Thoracic aorta (tissue), 2 donors: ENCODE measurements around the gene MAP3K9. TPM values are rescaled to one million over a fixed set of nuclear protein-coding genes. Genes with fewer than 3 reads are reported as not detected.

ENCODE experiments used
- ATAC-seq: fragments of 150-250 bp; one replicate; pipeline ENCODE4 v1.8.0; 2017; ENCODE audit warnings: low read depth; ENCODE audit not compliant: insufficient number of reproducible peaks, low FRiP score
- DNase-seq: peaks from one replicate; pipeline ENCODE4 v3.0.0-alpha.2; 2020; ENCODE audit warnings: low spot score
- H3K27ac ChIP-seq, 2 donors: fragments of 200-600 bp; sonication (generic); 1 replicate in 1 of 2; 2 replicates in 1 of 2; pipeline ENCODE4 v1.5.1; 2016; ENCODE audit warnings: mild to moderate bottlenecking in 2 of 2, moderate library complexity in 2 of 2
- H3K27me3 ChIP-seq: fragments of 200-600 bp; sonication (generic); replicated peaks from 2 replicates; pipeline ENCODE4 v1.6.0; 2016; ENCODE audit warnings: mild to moderate bottlenecking; ENCODE audit not compliant: insufficient read depth
- H3K36me3 ChIP-seq: fragments of 200-600 bp; sonication (generic); one replicate; pipeline ENCODE4 v1.5.1; 2016
- H3K4me1 ChIP-seq, 2 donors: fragments of 200-600 bp; sonication (generic); 1 replicate in 1 of 2; 2 replicates in 1 of 2; pipeline versions ENCODE4 v1.5.1 to v1.6.0; 2016; ENCODE audit warnings: low read depth in 2 of 2, mild to moderate bottlenecking in 1 of 2; ENCODE audit not compliant: control insufficient read depth in 1 of 2
- H3K4me3 ChIP-seq: fragments of 200-600 bp; sonication (generic); 2 replicates; pipeline ENCODE4 v1.5.1; 2016; ENCODE audit warnings: mild to moderate bottlenecking
- H3K9me3 ChIP-seq: fragments of 200-600 bp; sonication (generic); 2 replicates; pipeline ENCODE4 v1.5.1; 2016
- total RNA-seq, 2 donors: library from RNA; depleted of rRNA; stranded (reverse); fragments of >200 nt; gene quantifications; one replicate each; pipeline versions ENCODE4 v1.1.0 to v1.2.3, GENCODE V29; 2016
- TF ChIP-seq, protein P1 (sequence below): fragments of 200-600 bp; sonication (generic); IDR thresholded peaks from one replicate; pipeline ENCODE4 v1.5.1; 2019; ENCODE audit warnings: antibody characterized with exemption

MAP3K9 gene
- total RNA-seq, 2 donors from 2014 or later: 0.63 to 1.1 TPM

DNA sequence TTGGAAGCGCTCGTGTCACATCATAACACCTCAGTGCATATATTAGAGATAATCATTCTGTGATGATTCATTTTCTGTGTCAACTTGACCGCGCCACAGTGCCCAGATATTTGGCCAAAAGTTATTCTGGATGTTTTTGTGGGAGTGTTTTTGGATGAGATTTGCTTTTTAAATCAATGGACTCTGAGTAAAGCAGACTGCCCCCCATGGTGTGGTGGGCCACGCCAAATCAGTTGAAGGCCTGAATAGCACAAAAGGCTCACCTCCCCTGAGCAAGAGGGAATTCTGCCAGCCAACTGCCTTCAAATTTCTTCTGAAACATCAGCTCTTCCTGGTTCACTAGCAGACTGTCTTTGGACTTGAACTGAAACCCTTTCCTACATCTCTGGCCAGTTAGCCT, 24.6 kb upstream of the MAP3K9 start:
- TF ChIP-seq, protein P1, sequence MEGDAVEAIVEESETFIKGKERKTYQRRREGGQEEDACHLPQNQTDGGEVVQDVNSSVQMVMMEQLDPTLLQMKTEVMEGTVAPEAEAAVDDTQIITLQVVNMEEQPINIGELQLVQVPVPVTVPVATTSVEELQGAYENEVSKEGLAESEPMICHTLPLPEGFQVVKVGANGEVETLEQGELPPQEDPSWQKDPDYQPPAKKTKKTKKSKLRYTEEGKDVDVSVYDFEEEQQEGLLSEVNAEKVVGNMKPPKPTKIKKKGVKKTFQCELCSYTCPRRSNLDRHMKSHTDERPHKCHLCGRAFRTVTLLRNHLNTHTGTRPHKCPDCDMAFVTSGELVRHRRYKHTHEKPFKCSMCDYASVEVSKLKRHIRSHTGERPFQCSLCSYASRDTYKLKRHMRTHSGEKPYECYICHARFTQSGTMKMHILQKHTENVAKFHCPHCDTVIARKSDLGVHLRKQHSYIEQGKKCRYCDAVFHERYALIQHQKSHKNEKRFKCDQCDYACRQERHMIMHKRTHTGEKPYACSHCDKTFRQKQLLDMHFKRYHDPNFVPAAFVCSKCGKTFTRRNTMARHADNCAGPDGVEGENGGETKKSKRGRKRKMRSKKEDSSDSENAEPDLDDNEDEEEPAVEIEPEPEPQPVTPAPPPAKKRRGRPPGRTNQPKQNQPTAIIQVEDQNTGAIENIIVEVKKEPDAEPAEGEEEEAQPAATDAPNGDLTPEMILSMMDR: no peak
- Histone ChIP-seq H3K27me3 (no peaks in the 10 kb centered on the region), H3K9me3 (peaks cover 4% of the 10 kb centered on the region), H3K4me3 (no peak overlapping the region), H3K27ac (no peak overlapping the region), H3K36me3 (no peaks in the 10 kb centered on the region), H3K4me1 (no peaks in the 10 kb centered on the region)
- no peak for DNase-seq
- ATAC-seq: no peak

DNA sequence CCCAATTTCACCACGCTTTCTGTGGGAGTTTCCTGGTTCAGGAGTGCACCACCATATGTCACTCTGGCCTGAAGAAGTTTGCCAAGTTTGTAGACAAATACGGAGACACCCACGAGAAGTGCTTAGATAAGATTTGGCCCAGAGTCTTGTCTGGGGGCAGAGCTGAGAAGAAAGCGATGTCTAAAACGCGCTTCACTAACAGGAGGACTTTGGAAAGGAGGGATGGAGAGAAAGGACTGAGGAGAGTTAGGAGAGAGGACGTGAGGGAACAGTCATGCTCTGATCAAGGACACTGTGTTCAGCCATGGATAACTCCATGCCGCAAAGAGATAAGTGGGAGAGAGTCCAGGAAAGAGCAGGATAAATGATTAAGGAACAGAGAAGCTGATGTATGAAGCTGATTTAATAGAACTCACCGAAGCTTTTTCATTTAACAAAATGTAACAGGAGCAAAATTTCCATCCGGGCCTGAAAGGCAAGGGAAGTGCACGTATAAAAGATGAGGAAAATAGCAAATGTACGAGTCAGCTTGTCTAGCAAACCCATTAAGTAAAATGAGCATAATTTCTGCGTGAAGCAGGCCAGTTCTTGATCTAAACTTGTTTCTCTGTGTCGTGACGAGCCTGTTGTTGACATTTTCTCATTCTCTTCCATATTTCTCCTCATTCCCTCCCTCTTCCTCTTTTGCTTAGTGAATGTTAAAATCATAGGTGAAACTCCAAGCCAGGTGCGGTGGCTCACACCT, 23.4 kb upstream of the MAP3K9 start:
- DNase-seq (no peak), ATAC-seq (no peak)
- Histone ChIP-seq H3K4me3 (no peak overlapping the region), H3K27ac (no peak overlapping the region), H3K27me3 (no peaks in the 10 kb centered on the region), H3K36me3 (no peaks in the 10 kb centered on the region), H3K4me1 (no peaks in the 10 kb centered on the region), H3K9me3 (peaks cover 4% of the 10 kb centered on the region)
- TF ChIP-seq, protein P1: no peak

DNA sequence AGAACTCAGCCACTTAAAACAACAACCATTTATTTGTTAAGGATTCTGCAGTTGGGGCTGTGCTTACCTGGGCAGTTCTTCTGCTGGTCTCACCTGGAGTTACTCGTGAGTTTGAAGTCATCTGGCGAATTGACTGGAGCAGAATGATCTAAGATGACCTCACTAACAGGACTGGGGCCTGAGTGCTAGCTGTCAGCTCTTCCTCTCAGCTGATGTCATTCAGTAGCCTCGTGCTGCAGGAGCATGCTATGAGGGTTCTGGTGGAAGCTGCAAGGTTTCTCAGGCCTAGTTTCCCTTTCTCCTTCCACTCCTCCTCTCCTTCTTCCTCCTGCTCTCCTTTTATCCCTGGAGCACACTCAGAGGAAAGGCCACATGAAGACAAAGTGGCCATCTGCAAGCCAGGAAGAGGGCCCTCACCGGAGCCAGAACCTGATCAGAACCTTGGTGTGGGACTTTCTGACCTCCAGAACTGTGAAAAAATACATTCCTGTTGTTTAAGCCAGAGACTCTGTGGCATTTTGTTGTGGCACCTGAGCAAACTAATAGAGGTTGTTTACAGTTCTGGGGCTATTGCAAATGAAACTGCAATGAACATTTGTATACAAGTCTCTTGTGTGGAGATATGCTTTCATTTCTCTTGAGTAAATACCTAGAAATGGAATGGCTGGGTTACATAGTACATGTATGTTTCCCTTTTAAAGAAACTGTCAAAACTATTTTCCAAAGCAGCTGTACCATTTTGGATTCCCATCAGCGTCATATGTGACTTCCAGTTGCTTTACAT, 21.9 kb upstream of the MAP3K9 start:
- Histone ChIP-seq H3K4me3 (no peak overlapping the region), H3K27me3 (no peaks in the 10 kb centered on the region), H3K27ac (no peak overlapping the region), H3K4me1 (no peaks in the 10 kb centered on the region), H3K9me3 (no peaks in the 10 kb centered on the region), H3K36me3 (no peaks in the 10 kb centered on the region)
- TF ChIP-seq, protein P1: no peak
- ATAC-seq: no peak
- no peak for DNase-seq

DNA sequence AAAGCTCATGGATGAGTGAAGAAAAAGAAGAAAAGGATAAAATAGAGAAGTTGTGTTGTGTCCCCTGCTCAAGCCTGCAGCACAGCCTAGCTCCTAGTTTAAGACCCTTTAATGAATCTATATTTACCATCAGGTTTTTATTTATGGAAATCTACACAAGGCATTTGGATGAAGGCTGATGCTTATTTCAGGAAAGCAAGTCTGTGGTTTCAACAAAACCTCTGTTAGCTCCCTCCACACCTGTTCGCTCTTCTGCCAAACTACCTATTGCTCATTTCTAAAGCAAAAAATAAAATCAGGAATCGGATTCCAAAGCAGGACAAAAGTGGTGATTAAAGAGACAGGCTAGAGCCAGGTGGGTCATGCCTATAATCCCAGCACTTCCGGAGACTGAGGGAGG, 18.9 kb upstream of the MAP3K9 start:
- Histone ChIP-seq H3K4me1 (peaks cover 0 to 1% of the 10 kb centered on the region in 2 donors), H3K27ac (no peak overlapping the region), H3K27me3 (no peaks in the 10 kb centered on the region), H3K36me3 (no peaks in the 10 kb centered on the region), H3K4me3 (no peak overlapping the region), H3K9me3 (no peaks in the 10 kb centered on the region)
- TF ChIP-seq, protein P1: no peak
- ATAC-seq (no peak), DNase-seq (no peak)

DNA sequence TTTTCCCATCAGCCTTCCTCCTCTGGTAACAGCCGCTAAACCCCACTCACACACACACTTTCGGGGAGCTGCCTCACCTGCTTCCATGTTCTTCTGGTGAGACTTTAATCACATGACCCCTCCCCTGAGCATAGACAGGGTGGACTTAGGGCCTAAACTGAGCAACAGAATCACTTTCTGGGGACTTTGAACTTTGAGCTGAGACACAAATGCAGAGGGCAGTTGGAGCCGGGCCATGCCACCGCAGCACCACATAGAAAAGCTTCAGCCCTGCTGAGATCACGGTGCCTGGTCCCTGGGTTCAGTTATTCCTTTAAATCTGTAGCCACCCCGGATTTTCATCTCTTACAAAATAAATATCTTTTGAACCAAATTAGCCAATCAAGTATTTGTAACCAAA, 18.4 kb upstream of the MAP3K9 start:
- TF ChIP-seq, protein P1: no peak
- Histone ChIP-seq H3K4me1 (peaks cover 0 to 6% of the 10 kb centered on the region in 2 donors), H3K36me3 (no peaks in the 10 kb centered on the region), H3K4me3 (no peak overlapping the region), H3K9me3 (no peaks in the 10 kb centered on the region), H3K27ac (no peak overlapping the region), H3K27me3 (no peaks in the 10 kb centered on the region)
- DNase-seq (no peak), ATAC-seq (no peak)
